ENCODE measurements around the gene SLC2A11.
"Not testable (repeated sequence)": the region's sequence is repeated elsewhere in the genome, so short reads cannot be mapped to it uniquely, and the experiment has no call there.

Gene SLC2A11

DNA sequence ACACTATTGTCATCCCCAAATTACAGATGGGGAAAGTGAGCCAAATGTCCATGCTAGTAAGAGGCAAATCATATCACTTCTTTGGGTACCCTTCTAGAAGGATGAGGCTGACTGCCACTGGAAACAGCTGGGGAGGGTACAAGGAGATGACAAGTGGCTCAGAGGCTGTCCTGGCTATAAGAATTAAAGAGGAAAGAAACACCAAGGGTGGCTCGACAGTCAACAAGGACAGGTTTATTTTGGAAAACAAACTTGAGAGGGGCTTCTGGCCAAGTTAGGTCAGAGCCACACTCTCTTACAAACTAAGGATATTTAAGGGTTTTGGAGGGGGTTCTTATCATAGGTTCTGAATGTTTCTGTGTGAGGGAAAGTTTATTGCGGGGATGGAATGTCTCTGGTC lies 34.5 kb downstream of the SLC2A11 start:
- no peak for DNase-seq

DNA sequence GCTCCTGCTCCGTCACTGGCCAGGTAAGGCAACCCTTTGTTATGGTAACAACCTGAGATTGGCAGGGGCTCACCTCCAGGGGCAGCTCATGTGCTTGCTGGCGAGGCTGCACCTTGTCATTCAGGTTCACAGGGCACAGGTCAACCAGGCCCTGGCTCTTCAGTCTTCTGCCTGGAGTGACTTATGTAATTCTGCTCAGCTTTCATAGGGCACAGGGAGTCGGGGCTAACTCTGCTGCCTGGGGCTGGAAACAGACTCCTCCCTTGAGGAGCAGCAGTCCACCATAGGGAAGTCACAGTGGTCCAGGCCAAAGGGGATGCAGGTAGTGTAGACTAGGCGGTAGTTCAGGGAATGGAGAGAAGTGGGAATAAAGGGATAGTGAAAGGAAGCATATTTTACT lies 35.0 kb downstream of the SLC2A11 start:
- no peak for DNase-seq

DNA sequence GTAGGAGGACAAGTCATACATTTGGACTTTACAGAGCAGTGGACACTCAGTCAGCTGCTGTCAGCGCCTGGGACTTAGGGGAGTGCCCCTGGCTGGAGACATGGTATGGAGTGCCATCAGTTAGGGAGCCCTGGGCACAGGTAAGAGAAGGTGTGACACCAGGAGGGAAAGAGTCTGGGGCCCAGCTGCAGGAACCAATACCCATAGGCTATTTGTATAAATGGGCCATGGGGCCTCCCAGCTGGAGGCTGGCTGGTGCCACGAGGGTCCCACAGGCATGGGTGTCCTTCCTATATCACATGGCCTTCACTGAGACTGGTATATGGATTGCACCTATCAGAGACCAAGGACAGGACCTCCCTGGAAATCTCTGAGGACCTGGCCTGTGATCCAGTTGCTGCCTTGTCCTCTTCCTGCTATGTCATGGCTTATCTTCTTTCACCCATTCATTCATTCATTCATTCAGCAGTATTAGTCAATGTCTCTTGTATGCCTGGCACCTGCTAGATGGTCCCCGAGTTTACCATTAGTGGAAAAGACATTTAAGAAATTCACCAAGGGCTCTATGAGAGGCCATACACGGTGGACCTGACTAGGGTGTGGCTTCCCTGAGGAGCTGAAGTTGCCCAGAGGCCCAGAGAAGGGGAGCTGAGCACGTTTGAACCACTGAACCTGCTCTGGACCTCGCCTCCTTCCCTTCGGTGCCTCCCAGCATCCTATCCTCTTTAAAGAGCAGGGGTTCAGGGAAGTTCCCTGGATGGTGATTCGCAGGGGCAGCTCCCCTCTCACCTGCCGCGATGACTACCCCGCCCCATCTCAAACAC lies 35.7 kb downstream of the SLC2A11 start:
- no peak for DNase-seq

DNA sequence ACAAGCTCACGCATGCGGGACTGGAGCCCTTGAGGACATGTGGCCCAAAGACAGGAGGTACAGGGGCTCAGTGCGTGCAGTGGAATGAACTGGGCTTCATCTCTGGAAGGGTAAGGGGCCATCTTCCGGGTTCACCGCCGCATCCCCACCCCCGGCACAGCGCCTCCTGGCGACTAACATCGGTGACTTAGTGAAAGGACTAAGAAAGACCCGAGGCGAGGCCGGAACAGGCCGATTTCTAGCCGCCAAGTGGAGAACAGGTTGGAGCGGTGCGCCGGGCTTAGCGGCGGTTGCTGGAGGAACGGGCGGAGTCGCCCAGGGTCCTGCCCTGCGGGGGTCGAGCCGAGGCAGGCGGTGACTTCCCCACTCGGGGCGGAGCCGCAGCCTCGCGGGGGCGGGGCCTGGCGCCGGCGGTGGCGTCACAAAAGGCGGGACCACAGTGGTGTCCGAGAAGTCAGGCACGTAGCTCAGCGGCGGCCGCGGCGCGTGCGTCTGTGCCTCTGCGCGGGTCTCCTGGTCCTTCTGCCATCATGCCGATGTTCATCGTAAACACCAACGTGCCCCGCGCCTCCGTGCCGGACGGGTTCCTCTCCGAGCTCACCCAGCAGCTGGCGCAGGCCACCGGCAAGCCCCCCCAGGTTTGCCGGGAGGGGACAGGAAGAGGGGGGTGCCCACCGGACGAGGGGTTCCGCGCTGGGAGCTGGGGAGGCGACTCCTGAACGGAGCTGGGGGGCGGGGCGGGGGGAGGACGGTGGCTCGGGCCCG lies 36.5 kb downstream of the SLC2A11 start, which contains the start of gene MIF:
TSS of gene MIF (plus strand) at position 439 of the 765 bp plus-strand sequence. CDS start at position 531, 92 bp downstream.
- peak; percentile 96 for DNase-seq

DNA sequence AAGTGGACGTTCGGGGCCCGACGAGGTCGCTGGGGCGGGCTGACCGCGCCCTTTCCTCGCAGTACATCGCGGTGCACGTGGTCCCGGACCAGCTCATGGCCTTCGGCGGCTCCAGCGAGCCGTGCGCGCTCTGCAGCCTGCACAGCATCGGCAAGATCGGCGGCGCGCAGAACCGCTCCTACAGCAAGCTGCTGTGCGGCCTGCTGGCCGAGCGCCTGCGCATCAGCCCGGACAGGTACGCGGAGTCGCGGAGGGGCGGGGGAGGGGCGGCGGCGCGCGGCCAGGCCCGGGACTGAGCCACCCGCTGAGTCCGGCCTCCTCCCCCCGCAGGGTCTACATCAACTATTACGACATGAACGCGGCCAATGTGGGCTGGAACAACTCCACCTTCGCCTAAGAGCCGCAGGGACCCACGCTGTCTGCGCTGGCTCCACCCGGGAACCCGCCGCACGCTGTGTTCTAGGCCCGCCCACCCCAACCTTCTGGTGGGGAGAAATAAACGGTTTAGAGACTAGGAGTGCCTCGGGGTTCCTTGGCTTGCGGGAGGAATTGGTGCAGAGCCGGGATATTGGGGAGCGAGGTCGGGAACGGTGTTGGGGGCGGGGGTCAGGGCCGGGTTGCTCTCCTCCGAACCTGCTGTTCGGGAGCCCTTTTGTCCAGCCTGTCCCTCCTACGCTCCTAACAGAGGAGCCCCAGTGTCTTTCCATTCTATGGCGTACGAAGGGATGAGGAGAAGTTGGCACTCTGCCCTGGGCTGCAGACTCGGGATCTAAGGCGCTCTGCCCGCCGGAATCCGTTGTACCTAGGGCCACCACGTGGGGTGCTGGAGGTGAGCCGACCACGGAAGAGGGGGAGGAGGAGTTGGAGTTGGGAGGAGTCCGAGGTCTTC lies 37.3 kb downstream of the SLC2A11 start:
- DNase-seq = peak; percentile 74

DNA sequence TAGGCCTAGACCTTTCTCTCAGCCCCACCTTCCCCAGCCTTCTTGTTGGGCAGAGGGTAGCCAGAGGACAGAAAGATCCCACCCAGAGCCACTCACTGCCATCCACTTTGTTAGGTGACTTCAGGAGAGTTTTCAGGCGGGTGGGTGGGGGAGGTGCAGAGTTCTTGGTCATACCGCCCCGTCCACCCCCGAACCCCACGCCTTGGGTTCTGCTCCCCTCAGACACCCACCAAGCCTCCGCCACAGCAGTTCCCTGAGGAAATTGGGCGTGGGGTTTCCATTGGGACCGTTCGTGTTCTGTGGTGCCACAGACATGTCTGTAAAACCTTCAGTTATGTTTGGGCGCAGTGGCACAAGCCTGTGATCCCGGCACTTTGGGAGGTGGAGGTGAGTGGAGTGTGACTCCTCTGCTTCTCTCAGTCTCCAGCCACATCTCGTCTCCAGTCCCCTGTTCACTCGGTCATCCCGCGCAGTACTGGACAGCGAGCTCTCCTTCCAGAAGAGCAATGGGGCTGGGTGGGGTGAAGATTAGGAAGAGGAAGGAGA lies 38.0 kb downstream of the SLC2A11 start:
- no peak for DNase-seq

DNA sequence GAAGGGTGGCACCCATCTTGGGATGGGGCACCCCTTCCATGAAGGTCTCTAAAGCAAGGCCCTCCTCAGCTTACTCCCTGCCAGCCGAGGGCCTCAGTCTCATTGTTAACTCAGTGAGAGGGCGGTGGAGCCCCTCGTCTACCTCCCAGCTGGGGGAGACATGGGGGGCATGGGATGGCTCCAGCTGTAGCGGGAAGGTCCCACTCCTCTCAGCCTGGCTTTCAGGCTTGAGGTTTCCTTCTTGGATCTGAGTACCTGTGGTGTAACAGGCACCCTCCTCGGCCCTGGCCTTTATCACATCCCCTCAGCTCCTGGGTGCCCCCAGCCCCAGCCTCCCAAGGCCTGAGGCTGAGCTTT lies 38.5 kb downstream of the SLC2A11 start:
- DNase-seq = no peak

DNA sequence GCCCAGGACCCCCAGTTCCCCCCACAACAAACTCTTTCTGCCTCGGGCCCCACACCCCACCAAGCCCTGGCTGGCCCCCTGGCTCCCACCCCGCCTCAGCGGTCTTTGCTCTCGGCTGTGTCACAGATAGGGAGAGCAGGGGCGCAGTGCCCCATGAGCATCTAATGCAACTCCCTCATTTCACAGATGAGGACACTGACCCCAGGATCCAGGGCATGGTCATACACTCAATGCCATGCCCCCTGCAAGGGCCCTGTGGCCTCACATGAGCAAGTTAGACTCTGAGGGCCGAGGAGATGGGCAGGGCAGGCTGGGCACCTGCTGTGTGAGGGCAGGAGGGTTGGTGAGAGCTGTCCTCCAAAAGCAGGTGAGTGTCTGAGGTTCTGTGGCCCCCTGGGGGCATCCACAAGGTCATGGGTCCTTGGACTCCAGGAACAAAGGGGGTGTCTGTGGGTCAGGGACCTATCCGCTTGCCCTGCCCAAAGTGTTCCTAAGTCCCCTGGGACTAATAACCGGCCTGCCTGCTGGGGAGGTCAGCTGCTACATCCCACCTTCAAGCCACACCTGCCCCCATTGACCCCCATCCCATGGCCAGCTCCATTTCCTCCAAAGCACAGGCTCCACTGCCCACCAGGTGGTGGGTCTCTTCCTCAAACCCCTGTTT lies 39.0 kb downstream of the SLC2A11 start:
- DNase-seq = no peak

DNA sequence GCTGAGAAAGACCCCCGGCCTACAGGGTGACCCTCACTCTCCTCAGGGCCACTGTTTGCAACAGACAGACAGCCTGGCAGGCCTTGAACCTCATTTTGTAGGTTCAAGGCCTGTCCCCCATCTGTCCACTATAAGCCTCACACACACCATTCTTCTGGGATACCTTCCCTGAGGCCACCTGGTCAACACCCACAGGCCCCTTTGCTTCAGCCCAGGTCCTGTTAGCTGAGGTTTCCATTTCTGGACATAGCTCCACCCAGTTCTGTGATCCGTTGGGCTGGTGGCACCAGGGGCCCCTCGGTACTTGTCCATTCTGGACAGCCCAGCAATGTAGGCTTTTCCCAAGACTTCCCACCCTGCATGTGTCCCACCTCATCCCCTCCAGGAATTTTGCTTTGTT lies 39.6 kb downstream of the SLC2A11 start:
- DNase-seq = no peak

DNA sequence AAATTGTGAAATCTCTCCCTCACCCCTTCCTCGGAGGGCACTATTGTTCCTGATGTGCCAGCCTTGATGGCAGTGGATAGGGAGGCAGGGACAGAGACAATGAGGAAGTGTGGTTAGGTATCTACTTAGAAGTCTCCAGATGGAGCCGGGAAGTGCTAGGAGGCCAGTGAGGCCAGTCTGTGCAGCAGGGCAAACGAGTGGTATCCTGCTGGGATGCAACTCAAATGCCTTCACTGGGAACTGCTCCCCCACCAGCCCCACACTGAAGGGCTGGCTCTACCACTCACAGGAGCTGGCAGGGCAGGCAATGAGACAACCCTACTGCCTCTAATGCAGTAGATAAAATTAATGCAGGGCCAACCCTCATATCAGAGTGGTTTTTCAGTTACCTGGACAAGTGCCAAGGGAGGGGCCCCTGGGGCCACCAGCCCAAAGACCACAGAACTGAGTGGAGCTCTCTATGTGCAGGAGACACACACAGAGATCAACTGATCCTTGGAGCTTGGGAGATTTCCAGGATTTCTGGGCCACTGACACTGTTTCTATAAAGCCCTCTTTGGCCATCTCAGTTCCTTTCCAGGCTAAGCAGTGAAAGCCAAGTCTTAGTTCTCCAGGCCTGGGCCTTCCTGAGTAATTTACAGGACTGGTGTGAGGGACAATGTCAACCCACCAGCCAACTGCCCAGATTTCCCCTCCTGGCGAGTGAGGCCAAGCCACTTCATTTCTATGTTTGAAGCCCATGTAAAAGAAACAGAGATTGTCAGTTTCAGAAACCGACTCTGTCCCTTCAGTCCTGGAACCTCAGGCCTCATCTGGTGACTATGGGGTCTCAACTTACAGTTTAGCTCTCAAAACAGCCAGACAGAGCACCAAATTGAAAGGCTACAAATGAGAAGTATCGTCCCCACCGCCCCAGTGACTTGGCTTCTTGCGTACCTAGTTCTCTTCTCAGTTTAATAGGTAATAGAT lies 40.6 kb downstream of the SLC2A11 start:
- DNase-seq = no peak

DNA sequence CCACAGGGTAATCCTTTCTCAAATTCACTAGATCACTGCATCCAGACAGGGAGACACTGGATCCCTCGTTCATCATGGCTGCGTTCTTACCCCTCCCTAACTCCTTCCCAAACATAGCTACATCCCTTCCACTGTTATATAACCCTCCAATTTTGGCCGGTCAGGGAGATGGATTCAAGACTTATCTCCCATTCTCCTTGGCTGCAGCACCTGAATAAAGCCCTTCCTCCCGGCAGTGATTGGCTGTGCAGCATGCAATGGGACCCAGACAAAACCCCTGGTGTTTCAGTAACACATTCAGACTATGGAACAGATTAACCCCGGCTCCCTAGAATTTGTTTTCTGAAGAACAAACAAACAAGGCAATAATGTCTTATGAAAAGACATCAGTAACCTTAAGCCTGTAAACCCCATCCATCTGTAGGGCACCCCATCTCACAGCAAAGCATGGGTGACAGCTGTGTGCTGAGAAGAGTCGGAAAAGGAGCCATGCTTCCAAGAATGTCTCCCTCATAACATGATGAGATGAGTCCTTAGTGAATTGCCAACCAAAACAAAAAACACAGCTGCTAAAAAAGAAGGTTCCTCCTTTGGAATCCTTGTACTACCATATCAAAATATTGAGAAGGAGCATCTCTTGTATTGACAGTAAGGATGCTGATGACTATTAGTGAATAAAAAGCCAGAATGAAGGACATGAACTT lies 41.5 kb downstream of the SLC2A11 start:
- no peak for DNase-seq

DNA sequence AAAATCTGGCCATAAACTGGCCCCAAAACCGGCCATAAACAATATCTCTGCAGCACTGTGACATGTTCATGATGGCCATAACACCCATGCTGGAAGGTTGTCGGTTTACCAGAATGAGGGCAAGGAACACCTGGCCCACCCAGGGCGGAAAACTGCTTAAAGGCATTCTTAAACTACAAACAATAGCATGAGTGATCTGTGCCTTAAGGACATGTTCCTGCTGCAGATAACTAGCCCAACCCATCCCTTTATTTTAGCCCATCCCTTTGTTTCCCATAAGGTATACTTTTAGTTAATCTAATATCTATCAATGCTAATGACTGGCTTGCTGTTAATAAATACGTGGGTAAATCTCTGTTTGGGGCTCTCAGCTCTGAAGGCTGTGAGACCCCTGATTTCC lies 42.6 kb downstream of the SLC2A11 start:
- DNase-seq = not testable (repeated sequence)

DNA sequence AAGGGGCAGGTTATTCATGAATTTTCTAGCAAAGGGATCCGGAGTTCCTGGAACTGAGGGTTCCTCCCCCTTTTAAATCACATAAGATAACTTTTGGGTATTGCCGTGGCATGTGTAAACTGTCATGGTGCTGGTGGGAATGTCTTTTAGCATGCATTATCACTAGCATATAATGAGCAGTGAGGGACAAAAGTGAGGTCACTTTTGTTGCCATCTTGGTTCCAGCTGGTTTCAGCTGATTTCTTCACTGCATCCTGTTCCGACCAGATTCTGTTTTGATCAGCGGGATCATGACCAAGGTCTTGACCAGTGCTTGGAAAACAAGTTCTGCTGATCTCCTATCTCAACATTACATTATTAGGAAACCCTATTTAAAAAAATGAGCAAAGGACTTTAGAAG lies 43.9 kb downstream of the SLC2A11 start:
- DNase-seq = no peak

DNA sequence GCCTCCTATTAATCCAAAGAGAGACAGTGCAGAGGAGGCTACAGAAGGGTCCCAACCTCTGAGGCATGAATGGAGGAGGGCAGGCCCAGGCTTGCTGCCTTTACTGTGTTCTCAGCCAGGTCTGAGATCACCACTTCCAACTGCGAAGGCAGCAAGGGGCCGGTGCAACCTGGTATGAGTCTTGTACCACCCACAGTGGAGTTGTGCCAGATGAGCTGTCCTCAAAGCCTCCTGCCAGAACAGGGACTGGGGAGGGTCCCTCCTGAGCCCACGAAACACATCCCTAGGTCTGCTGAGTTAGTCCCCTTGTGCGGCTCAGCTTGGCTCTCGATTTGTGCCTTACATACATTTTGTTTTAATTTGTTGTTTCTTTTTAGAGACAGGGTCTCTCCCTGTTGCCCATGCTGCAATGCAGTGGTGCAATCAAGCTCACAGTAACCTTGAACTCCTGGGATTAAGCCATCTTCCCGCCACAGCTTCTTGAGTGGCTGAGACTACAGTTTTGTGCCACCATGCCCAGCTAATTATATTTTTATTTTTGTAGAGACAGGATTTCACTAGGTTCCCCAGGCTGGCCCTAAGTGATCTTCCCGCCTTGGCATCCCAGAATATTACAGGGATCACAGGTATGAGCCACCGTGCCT lies 45.8 kb downstream of the SLC2A11 start:
- no peak for DNase-seq

DNA sequence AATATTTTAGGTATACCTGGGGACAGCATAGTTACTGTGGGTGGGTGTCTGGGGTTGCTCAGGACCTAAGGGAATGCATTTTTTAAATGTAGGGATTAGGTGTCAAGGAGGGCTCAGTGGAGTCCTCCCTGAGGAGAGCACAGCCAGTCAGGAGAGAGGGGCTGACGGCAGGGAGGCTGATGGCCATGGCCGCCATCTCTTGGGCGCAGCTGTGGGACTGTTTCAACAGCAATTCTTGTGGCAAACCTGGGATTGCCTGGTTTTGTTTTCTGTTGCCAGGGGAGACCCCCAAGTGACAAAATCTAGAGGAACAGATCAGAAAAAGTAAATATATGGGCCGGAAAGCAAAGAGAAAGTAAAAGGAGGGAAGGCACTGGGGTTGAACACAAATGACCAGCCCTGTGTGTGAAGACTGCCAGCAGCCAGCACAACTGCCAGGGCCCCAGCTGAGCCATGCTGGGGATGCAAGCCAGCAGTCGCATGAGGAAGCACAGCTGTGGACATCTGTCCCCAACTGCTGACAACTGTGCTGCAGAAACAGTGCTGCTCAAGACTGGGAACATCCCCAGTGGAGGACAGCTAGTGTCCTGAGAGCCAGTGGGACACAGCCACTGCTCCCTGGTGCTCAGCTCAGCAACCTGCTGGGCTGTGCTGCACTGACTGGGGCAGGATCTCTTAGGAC lies 47.0 kb downstream of the SLC2A11 start:
- no peak for DNase-seq

DNA sequence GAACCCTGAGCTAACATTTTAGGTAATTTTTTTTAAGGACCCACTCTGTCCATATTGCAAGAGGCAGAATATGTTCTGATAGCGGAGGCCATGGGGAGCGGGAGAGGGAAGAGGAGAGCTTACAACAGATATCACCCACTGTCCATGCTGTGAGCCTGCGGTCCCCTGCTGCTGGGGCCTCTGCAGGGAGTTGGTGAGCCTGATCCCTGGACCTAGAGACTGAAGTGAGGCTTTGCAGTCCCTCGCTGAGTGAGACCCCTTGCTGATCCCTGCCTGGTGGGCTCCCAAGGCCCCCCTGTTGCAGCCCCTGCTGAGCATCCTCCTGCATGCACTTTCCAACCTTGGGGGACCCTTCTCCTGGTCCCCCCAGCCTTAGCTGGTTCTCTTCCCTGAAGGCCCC lies 49.0 kb downstream of the SLC2A11 start:
- no peak for DNase-seq

DNA sequence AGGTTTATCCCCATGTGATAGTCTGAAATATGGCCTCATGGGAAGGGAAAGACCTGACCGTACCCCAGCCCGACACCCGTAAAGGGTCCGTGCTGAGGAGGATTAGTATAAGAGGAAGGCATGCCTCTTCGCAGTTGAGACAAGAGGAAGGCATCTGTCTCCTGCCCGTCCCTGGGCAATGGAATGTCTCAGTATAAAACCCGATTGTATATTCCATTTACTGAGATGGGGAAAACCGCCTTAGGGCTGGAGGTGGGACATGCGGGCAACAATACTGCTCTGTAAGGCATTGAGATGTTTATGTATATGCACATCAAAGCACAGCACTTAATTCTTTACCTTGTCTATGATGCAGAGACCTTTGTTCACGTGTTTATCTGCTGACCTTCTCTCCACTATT lies 49.7 kb downstream of the SLC2A11 start:
- not testable (repeated sequence) for DNase-seq

DNA sequence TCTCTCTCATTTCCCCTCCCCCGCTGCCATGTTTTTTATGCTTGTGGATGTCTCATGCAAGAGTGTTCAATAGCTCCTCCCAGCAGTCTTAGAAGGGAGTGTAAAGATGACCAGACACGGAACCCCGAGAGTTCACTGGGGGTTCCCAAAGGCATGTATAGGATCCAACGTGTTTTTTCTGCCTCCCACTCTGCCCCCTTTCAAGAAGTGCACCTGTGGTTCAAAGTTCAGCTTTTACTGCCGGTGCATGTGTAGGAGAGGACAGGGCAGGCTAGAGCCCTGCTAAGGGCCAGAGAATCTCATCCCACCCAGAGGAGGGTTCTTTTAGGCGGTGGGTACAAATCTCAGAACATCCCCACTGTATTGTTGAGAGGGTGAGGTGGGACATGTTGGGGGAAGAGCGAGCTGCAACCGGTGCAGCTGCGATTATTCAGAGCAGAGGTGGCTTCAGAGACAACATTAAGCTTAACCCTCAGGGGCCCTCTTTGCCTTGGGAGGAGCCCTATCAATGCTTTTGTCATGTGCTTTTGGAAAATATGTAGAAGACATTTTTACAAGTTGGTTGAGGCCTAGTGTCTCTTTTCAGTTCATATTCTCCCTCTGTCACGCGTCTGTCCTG lies 51.0 kb downstream of the SLC2A11 start:
- no peak for DNase-seq
